Left colon (tissue), 2 donors: ENCODE results near the gene PAQR7. TPM values are rescaled to one million over a fixed set of nuclear protein-coding genes. Genes with fewer than 3 reads are reported as not detected.
A peak's percentile ranks its signal among the peaks of the same experiment; 100 is the strongest.

ENCODE experiments used
- ATAC-seq: fragments of 200-7000 bp; cut with Tn5 transposase; one replicate; pipeline ENCODE4 v1.9.1; 2020; ENCODE audit warnings: mild to moderate bottlenecking, moderate library complexity
- DNase-seq, 2 donors: peaks; one replicate each; pipeline ENCODE4 v3.0.0-alpha.2; 2020
- intact Hi-C, 2 donors: fragments of 100-400 bp; cut with DNase I in 1 of 2; cut with micrococcal nuclease in 1 of 2; formaldehyde crosslinking; loops; one replicate each; pipeline versions ENCODE4 v1.11.2 to v1.14.0; 2022; cut with DNase I, micrococcal nuclease
- total RNA-seq, 2 donors: library from RNA; stranded (reverse); fragmentation: NEBNext Ultra II Directional; extraction: Animal tissue kit (Norgen Biotek cat#: 25700); gene quantifications; one replicate each; pipeline ENCODE4 v1.2.1, GENCODE V29; 2021
- donor health status: DM: no; HTN: no; CAD: no.
- donor health status: DM: yes; HTN: yes; CAD: no.

PAQR7 gene
- total RNA-seq, 2 donors from 2014 or later: 2.3 to 3.3 TPM

GRCh38 chr1:25829046-25829445 is 46.5 kb downstream of the PAQR7 start:
- DNase-seq (no peak), ATAC-seq (no peak)
- intact Hi-C loops: no loop called here

- intact Hi-C loops: no loop called here
- no peak for ATAC-seq
Measured at GRCh38 chr1:25828491-25828890, 47.0 kb downstream of the PAQR7 start.

GRCh38 chr1:25826571-25826970 is 48.9 kb downstream of the PAQR7 start:
- no peak for DNase-seq
- no peak for ATAC-seq
- intact Hi-C loops: no loop called here

More at GRCh38 chr1:25828491-25828890, 47.0 kb downstream of the PAQR7 start:
- no peak for DNase-seq

GRCh38 chr1:25825605-25826004 is 49.9 kb downstream of the PAQR7 start:
- intact Hi-C loops: no loop called here

GRCh38 chr1:25821630-25822091 is 53.8 kb downstream of the PAQR7 start:
- DNase-seq: no peak
- ATAC-seq: no peak
- intact Hi-C loops: no loop called here

More at GRCh38 chr1:25825605-25826004, 49.9 kb downstream of the PAQR7 start:
- no peak for ATAC-seq
- no peak for DNase-seq

- DNase-seq (no peak), ATAC-seq (no peak)
- intact Hi-C loops: no loop called here
Measured at GRCh38 chr1:25821112-25821476, 54.4 kb downstream of the PAQR7 start.

- ATAC-seq: peak; percentile 61
- intact Hi-C loops: no loop called here
- peak; percentile 71 to 79 for DNase-seq
Measured at GRCh38 chr1:25820247-25821111, 55.0 kb downstream of the PAQR7 start.

GRCh38 chr1:25819491-25820246 is 55.8 kb downstream of the PAQR7 start, which contains the start of gene MTFR1L:
Gene MTFR1L, plus strand, starts transcription at chr1:25819954. Its CDS starts 3,151 bp downstream, at chr1:25823105.
- intact Hi-C loops: no loop called here
- ATAC-seq: peak; percentile 84

GRCh38 chr1:25818569-25818968 is 56.9 kb downstream of the PAQR7 start:
- DNase-seq: no peak
- intact Hi-C loops: no loop called here
- peak; percentile 30 for ATAC-seq

More at GRCh38 chr1:25819491-25820246, 55.8 kb downstream of the PAQR7 start, which contains the start of gene MTFR1L:
- DNase-seq: peak; percentile 92 to 95

GRCh38 chr1:25817840-25818501 is 57.5 kb downstream of the PAQR7 start:
- no peak for ATAC-seq
- intact Hi-C loops: no loop called here

GRCh38 chr1:25816112-25816718 is 59.3 kb downstream of the PAQR7 start:
- DNase-seq (no peak), ATAC-seq (no peak)
- intact Hi-C loops: no loop called here

More at GRCh38 chr1:25817840-25818501, 57.5 kb downstream of the PAQR7 start:
- no peak for DNase-seq

- intact Hi-C loops: no loop called here
- DNase-seq (no peak), ATAC-seq (no peak)
Measured at GRCh38 chr1:25815208-25816111, 60.0 kb downstream of the PAQR7 start.

- ATAC-seq (no peak), DNase-seq (no peak)
- intact Hi-C loops: no loop called here
Measured at GRCh38 chr1:25814549-25815087, 60.9 kb downstream of the PAQR7 start.

- DNase-seq: no peak
- intact Hi-C loops: no loop called here
- ATAC-seq: no peak
Measured at GRCh38 chr1:25813734-25814471, 61.6 kb downstream of the PAQR7 start.

GRCh38 chr1:25813071-25813733 is 62.3 kb downstream of the PAQR7 start:
- ATAC-seq (no peak), DNase-seq (no peak)
- intact Hi-C loops: no loop called here
